GM19438 (cell line): ENCODE data around the gene ARID1B.

Experiments used
- ATAC-seq: cut with Tn5 transposase; IDR thresholded peaks from one replicate; pipeline ENCODE4 v1.9.1; 2021; ENCODE audit warnings: low read depth; ENCODE audit not compliant: unreplicated experiment

ARID1B gene

DNA sequence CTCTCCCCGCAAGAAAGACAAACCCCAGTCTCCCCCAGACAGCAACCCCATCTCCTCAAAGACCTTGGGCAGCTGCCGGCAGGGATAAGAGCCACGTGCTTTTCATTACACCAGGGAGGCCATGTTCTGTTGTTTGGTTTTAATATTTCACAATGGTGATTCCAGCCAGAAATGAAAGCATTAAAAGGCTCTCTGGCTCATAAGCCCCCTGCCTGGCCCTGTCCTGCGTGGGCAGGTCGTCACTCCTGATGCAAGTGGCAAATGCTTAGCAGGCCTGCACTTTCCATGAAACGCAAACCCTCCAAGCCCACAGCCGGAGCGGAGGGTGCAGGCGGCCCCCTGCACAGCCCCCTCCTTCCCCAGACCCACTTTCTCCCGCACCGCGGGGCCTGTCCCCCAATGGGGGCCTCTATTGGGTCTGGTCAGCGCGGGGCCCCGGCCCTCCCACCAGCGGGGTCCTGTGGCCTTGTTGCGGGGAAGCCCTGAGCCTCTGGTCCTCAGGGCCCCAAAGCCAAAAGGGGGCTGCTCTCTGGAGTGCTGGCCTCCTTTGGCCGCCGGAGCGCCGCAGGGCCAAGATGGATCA, 469.0 kb downstream of the ARID1B start:
- no peak for ATAC-seq

- no peak for ATAC-seq
These were observed 469.8 kb downstream of the ARID1B start for GRCh38 chr6:157246771-157247484.

- ATAC-seq = no peak
These were observed 471.1 kb downstream of the ARID1B start for GRCh38 chr6:157248264-157248663.

- ATAC-seq = no peak
These were observed 472.6 kb downstream of the ARID1B start for GRCh38 chr6:157249826-157250225.

GRCh38 chr6:157251586-157252247, 474.5 kb downstream of the ARID1B start:
- no peak for ATAC-seq

DNA sequence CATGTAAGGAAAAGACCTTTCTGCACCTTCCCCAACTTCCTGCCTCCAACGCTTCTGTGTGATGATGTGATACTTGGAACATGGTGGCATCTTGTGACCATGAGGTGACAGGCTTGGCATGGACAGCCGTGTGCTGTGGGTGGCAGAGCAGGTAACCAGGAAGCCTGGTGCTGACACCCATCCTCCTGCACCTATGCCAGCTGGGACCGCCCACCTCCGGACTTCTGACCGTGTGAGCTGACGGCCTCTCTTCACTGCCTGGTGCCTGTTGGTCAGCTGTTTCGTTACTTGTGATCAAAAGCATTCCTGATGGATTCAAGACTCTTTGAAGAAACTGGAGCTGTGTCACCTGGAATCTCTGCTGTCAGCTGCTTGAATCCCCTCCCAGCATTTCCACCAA, 475.8 kb downstream of the ARID1B start:
- ATAC-seq = no peak

GRCh38 chr6:157253699-157254098, 476.5 kb downstream of the ARID1B start:
- no peak for ATAC-seq

- no peak for ATAC-seq
These were observed 477.4 kb downstream of the ARID1B start for GRCh38 chr6:157254538-157254937.

GRCh38 chr6:157255079-157255478, 477.9 kb downstream of the ARID1B start:
- ATAC-seq = no peak

DNA sequence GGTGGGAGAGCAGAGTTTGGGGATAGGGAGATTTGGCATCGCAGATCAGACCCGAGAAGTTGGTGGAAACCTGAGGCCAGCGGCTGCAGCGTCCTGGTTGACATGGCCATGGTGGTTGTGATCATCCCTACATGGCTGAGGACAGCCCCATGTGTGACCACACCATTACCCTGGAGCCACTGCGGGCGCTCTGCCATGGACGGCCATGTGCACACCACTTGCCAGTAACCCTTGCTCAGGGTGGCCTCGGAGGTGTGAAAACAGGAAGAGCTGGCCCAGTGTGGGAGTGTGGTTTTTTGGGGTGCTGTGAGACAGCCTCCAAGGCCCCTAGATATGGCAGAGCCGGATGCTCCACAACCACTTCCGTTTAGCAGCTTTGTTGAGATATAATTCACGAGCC, 481.7 kb downstream of the ARID1B start:
- no peak for ATAC-seq

DNA sequence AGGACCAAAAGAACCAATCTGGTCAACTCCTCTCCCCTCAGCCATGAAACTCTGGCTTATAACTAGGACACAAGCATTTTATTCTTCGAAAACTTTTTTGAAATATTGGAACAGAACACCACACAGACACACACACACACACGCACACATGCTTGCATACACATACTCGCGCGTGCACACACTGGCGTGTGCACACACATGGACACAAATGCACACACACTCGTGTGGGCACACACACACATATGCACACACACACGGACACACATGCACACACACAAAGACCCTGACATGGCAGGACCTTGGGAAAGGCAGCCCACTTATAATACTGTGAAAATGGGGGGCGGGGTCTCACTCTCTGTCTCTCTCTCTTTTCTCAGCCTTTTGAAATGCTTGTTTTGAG, 482.3 kb downstream of the ARID1B start:
- no peak for ATAC-seq
